K562 (cell line): ENCODE results near the gene AUNIP. TPM values are rescaled to one million over a fixed set of nuclear protein-coding genes. Genes with fewer than 3 reads are reported as not detected.
A peak's percentile ranks its signal among the peaks of the same experiment; 100 is the strongest.

Experiments used
- ATAC-seq: fragments of 200-7000 bp; cut with Tn5 transposase; 3 replicates; pipeline ENCODE4 v1.9.1; 2020; ENCODE audit warnings: moderate library complexity
- BruUV-seq: library from RNA; stranded (reverse); fragments of 400-500 nt; replicated peaks from 2 replicates; lab custom pipeline; 2021; lab: Mats Ljungman, UMichigan
- CTCF ChIA-PET: fragments of 300-600 bp; formaldehyde crosslinking; extraction: SDS; loops from one replicate; lab custom pipeline; 2021; ENCODE audit warnings: low intra/inter-chr PET ratio; lab: Yijun Ruan, JAX
- POLR2A ChIA-PET: fragments of 300-600, 350-650 bp; sonication (Branson Sonifier 250); formaldehyde crosslinking; extraction: SDS; loops from one replicate; lab custom pipeline; 2021; ENCODE audit warnings: antibody characterized with exemption, inconsistent platforms; lab: Yijun Ruan, JAX
- DNase-seq, 4 experiments: peaks; one replicate each; pipeline versions ENCODE4 v3.0.0 to v3.0.0-alpha.2; 2011 to 2018; ENCODE audit warnings: low spot score in 3 of 4, mixed read lengths in 3 of 4; ENCODE audit errors: extremely low read depth in 1 of 4
- FAIRE-seq: peaks from 2 replicates; lab custom pipeline; 2011; peaks lifted over from hg19 to GRCh38; lab: Jason Lieb, UNC
- H2AFZ ChIP-seq: 2 replicates; pipeline ENCODE4 v1.6.0; 2011; ENCODE audit warnings: low read depth, low read length, control low read depth, inconsistent platforms
- H3K27ac ChIP-seq: fragments of 200-600 bp; 3 replicates; pipeline ENCODE4 v1.8.0; 2011; ENCODE audit warnings: low read depth, mild to moderate bottlenecking, control low read depth, inconsistent platforms, low read length, moderate library complexity, mixed read lengths; ENCODE audit errors: extremely low read depth
- H3K27me3 ChIP-seq, 2 experiments: fragments of 300-600 bp in 1 of 2; 2 replicates in 1 of 2; 3 replicates in 1 of 2; pipeline versions ENCODE4 v1.6.0 to v1.8.0; 2011; ENCODE audit warnings: inconsistent platforms in 2 of 2, low read length in 2 of 2, mild to moderate bottlenecking in 1 of 2, mixed read lengths in 1 of 2, moderate library complexity in 1 of 2; ENCODE audit not compliant: control insufficient read depth in 2 of 2, insufficient read depth in 2 of 2
- H3K36me3 ChIP-seq: fragments of 300-600 bp; 3 replicates; pipeline ENCODE4 v1.8.0; 2011; ENCODE audit warnings: mild to moderate bottlenecking, low read length, inconsistent platforms; ENCODE audit not compliant: control insufficient read depth, insufficient read depth
- H3K4me1 ChIP-seq, 2 experiments: fragments of 200-600 bp in 1 of 2; replicated peaks in 1 of 2; 2 replicates in 1 of 2; 3 replicates in 1 of 2; pipeline versions ENCODE4 v1.5.1 to v1.8.0; 2011; ENCODE audit warnings: inconsistent platforms in 2 of 2, low read length in 2 of 2, mild to moderate bottlenecking in 1 of 2, mixed read lengths in 1 of 2, moderate library complexity in 1 of 2; ENCODE audit not compliant: control insufficient read depth in 2 of 2, insufficient read depth in 2 of 2
- H3K4me2 ChIP-seq: 2 replicates; pipeline ENCODE4 v1.6.1; 2011; ENCODE audit warnings: low read length, control low read depth, inconsistent platforms, mixed read lengths; ENCODE audit not compliant: insufficient read depth
- H3K4me3 ChIP-seq: fragments of 200-600 bp; sonication (generic), shearing (Covaris generic); 2 replicates; pipeline ENCODE4 v1.5.1; 2016; ENCODE audit warnings: control low read depth, inconsistent platforms
- H3K79me2 ChIP-seq: fragments of 200-600 bp; 3 replicates; pipeline ENCODE4 v1.8.0; 2011; ENCODE audit warnings: low read length, inconsistent platforms; ENCODE audit not compliant: control insufficient read depth, insufficient read depth
- H3K9ac ChIP-seq, 2 experiments: 2 replicates each; pipeline versions ENCODE4 v1.6.0 to v1.6.1; 2011; ENCODE audit warnings: low read depth in 2 of 2, low read length in 2 of 2, control low read depth in 1 of 2, inconsistent platforms in 1 of 2, mild to moderate bottlenecking in 1 of 2, mixed read lengths in 1 of 2; ENCODE audit not compliant: insufficient read depth in 1 of 2
- H3K9me1 ChIP-seq: one replicate; pipeline ENCODE4 v1.6.0; 2011; ENCODE audit warnings: inconsistent platforms, mild to moderate bottlenecking, low read length, moderate library complexity; ENCODE audit not compliant: control insufficient read depth, insufficient read depth
- H3K9me3 ChIP-seq: replicated peaks from 2 replicates; pipeline ENCODE4 v1.5.1; 2011; ENCODE audit warnings: low read depth, low read length, inconsistent platforms; ENCODE audit not compliant: control insufficient read depth, insufficient read depth
- H4K20me1 ChIP-seq: replicated peaks from 2 replicates; pipeline ENCODE4 v1.6.1; 2011; ENCODE audit warnings: low read length, inconsistent platforms, mixed read lengths; ENCODE audit not compliant: control insufficient read depth, insufficient read depth
- CBFB ChIP-seq: sonication (generic); formaldehyde crosslinking; IDR thresholded peaks from 2 replicates; pipeline ENCODE4 v1.4.0; 2020; ENCODE audit warnings: mild to moderate bottlenecking, missing genetic modification reagents
- E2F1 ChIP-seq: sonication (generic); formaldehyde crosslinking; IDR thresholded peaks from 2 replicates; pipeline ENCODE4 v1.8.1; 2023; ENCODE audit warnings: mild to moderate bottlenecking, missing genetic modification reagents, moderate library complexity
- IRF2 ChIP-seq: sonication (generic); formaldehyde crosslinking; IDR thresholded peaks from 2 replicates; pipeline ENCODE4 v1.8.1; 2022; ENCODE audit warnings: mild to moderate bottlenecking, missing genetic modification reagents
- MAFF ChIP-seq: IDR thresholded peaks from 2 replicates; pipeline ENCODE4 v1.6.1; 2012; ENCODE audit warnings: low read length, improper control_type of control experiment
- MAFK ChIP-seq: IDR thresholded peaks from 2 replicates; pipeline ENCODE4 v1.6.1; 2011; ENCODE audit warnings: low read length, improper control_type of control experiment
- YY1 ChIP-seq, 3 experiments: IDR thresholded peaks; 2 replicates each; pipeline ENCODE4 v1.6.1; 2011; ENCODE audit warnings: low read length in 2 of 3, mild to moderate bottlenecking in 2 of 3, moderate library complexity in 2 of 3, borderline replicate concordance in 1 of 3, control low read depth in 1 of 3, low read depth in 1 of 3; ENCODE audit not compliant: insufficient read depth in 3 of 3, insufficient replicate concordance in 2 of 3, control insufficient read depth in 1 of 3, insufficient read length in 1 of 3; ENCODE audit errors: extremely low read depth in 1 of 3
- ZEB2 ChIP-seq: fragments of 450-650 bp; IDR thresholded peaks from 2 replicates; pipeline ENCODE4 v1.6.1; 2016
- ZNF217 ChIP-seq: sonication (generic); formaldehyde crosslinking; IDR thresholded peaks from 2 replicates; pipeline ENCODE4 v1.8.0; 2022; ENCODE audit warnings: mild to moderate bottlenecking, missing genetic modification reagents
- ZNF232 ChIP-seq: sonication (generic); formaldehyde crosslinking; IDR thresholded peaks from 2 replicates; pipeline ENCODE4 v1.8.0; 2022; ENCODE audit warnings: mild to moderate bottlenecking, missing genetic modification reagents
- ZNF239 ChIP-seq: fragments of 250-450 bp; sonication (Bioruptor Pico); IDR thresholded peaks from 2 replicates; pipeline ENCODE4 v1.4.0; 2020; ENCODE audit warnings: mild to moderate bottlenecking
- ZNF316 ChIP-seq: fragments of 450-650 bp; IDR thresholded peaks from 2 replicates; pipeline ENCODE4 v1.6.1; 2016
- ZNF764 ChIP-seq: fragments of 250-450 bp; sonication (Bioruptor Pico); IDR thresholded peaks from 2 replicates; pipeline ENCODE4 v1.4.0; 2020; ENCODE audit warnings: low read depth, mild to moderate bottlenecking, moderate library complexity
- WGBS: fragments of 100-300 bp; shearing (Covaris generic); methylation state at CpG from one replicate; pipeline ENCODE4 v1.1.6; 2016; ENCODE audit warnings: low coverage, mixed read lengths; ENCODE audit not compliant: insufficient coverage; ENCODE audit errors: missing lambda C conversion rate; 5-methylcytosine and 5-hydroxymethylcytosine counted together
- in situ Hi-C: fragments of 300-500 bp; cut with MboI; formaldehyde crosslinking; loops from 4 replicates; pipeline ENCODE4 v1.15.0; 2018; ENCODE audit warnings: inconsistent platforms, mixed read lengths
- intact Hi-C: fragments of 100-400 bp; cut with micrococcal nuclease; formaldehyde crosslinking; loops from 2 replicates; pipeline ENCODE4 v1.14.2; 2022
- polyA plus RNA-seq, 8 experiments: library from polyadenylated mRNA; depleted of rRNA in 4 of 8; stranded (reverse) in 5 of 8; unstranded in 3 of 8; fragments of >200 nt; fragmentation: Nextera tagmentation in 2 of 8; fragmentation: Illumina TruSeq in 1 of 8; extraction: Ambion mirVana in 2 of 8; extraction: Trizol in 1 of 8; gene quantifications; 2 replicates each; pipeline versions ENCODE4 v1.2.1 to v1.2.3, GENCODE V29; 2011 to 2014; ENCODE audit warnings: inconsistent platforms in 1 of 8, missing spikeins in 1 of 8
- total RNA-seq, 7 experiments: library from RNA; depleted of rRNA in 6 of 7; stranded (reverse); fragments of >200 nt in 6 of 7; fragmentation: Illumina TruSeq in 2 of 7; extraction: Trizol in 2 of 7; gene quantifications; 2 replicates each; pipeline versions ENCODE4 v1.2.1 to v1.2.3, GENCODE V29; 2011 to 2021; ENCODE audit warnings: low replicate concordance in 1 of 7
- TF ChIP-seq, protein P1 (sequence below): fragments of 200-400 bp; formaldehyde crosslinking; IDR thresholded peaks from 2 replicates; pipeline ENCODE4 v1.6.1; 2017; ENCODE audit warnings: mild to moderate bottlenecking, low read depth, low read length, moderate library complexity
- TF ChIP-seq, protein P2 (sequence below): fragments of 450-650 bp; formaldehyde crosslinking; IDR thresholded peaks from 2 replicates; pipeline ENCODE4 v1.4.0; 2020; ENCODE audit warnings: mild to moderate bottlenecking, moderate library complexity

Gene AUNIP
- total and polyA plus RNA-seq, 9 of the 15 experiments (the other 6 are each of a cell fraction or from before 2014, with no cell fraction given) = 12.1 to 53.8 (median 47.1) TPM

DNA sequence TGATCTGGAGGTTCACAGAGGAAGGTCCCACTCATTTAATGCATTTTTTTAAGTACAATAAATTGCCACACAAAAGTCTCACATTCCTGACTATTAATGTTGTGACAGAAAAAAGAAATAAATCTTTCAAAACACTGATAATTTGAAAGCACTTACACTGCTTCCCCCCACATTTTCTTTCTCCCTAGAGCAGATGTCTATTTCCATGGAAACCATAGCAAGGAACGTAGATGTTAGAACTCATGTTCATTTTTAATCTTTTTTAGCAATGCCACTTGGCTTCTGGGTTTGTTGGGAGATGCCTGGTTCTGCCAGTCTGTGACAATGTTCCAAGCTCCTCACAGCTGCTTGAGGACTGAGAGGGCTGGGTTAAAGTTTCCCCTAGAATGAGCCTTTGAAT lies 48.9 kb upstream of the AUNIP start (continued):
- TF ChIP-seq ZNF217 (CRISPR knock-in tag) (no peak), ZEB2 (no peak), YY1 (IDR thresholded peaks at IDR 0.05; ENCODE audit: borderline replicate concordance in 1 of 3, control insufficient read depth in 1 of 3, extremely low read depth in 1 of 3, insufficient read depth in 3 of 3, insufficient read length in 1 of 3, insufficient replicate concordance in 2 of 3, low read depth in 1 of 3, low read length in 2 of 3) (no peak), E2F1 (CRISPR knock-in tag) (no peak)
- TF ChIP-seq, protein P1, sequence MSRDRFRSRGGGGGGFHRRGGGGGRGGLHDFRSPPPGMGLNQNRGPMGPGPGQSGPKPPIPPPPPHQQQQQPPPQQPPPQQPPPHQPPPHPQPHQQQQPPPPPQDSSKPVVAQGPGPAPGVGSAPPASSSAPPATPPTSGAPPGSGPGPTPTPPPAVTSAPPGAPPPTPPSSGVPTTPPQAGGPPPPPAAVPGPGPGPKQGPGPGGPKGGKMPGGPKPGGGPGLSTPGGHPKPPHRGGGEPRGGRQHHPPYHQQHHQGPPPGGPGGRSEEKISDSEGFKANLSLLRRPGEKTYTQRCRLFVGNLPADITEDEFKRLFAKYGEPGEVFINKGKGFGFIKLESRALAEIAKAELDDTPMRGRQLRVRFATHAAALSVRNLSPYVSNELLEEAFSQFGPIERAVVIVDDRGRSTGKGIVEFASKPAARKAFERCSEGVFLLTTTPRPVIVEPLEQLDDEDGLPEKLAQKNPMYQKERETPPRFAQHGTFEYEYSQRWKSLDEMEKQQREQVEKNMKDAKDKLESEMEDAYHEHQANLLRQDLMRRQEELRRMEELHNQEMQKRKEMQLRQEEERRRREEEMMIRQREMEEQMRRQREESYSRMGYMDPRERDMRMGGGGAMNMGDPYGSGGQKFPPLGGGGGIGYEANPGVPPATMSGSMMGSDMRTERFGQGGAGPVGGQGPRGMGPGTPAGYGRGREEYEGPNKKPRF = no peak

DNA sequence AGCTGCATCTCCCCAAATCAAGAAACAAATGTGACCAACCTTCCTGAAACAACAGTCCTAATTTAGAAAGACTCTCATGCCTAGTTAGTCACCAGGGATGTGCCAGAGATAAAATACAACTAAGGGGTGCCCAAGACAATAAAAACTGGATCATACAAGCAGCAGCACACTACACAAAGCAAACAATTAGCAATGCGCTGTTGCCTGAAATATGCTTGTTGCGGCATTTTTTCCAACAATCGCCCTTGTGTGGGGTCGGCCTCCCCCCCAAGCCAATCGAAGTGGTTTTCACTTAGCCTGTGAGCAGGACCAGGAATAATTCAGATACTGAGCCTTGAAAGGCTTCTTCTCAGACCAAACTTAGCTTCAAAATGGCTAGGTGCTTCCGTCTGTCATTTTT lies 48.3 kb upstream of the AUNIP start:
- H3K9ac ChIP-seq = no peak overlapping the region; a peak in 1 of 4 replicates
- H3K4me3 ChIP-seq = no peak overlapping the region
- peaks cover 34% of the 10 kb centered on the region for H3K79me2 ChIP-seq
- no peak overlapping the region for H3K4me2 ChIP-seq
- ATAC-seq (no peak), FAIRE-seq (no peak), DNase-seq (no peak)
- peaks cover 6% of the 10 kb centered on the region for H3K9me1 ChIP-seq
- intact Hi-C loops (loop anchor here (2.0 kb wide), 1 partner anchor 25 kb away; no protein-coding TSS in a partner anchor), in situ Hi-C loops (no loop called here)
- 87% methylated on average over 6 of the region's 6 CpGs for WGBS
- no peaks in the 10 kb centered on the region for H3K9me3 ChIP-seq
- no TSS peak for BruUV-seq
- peaks cover 21% of the 10 kb centered on the region for H3K36me3 ChIP-seq
- ChIA-PET POLR2A (interaction anchor here (0.7 to 4.6 kb wide), 8 partner anchors 9 to 26 kb away, joined by 3 to 19 read pairs (median 5); no protein-coding TSS in a partner anchor), CTCF (no interaction called here)
- peaks cover 19 to 24% of the 10 kb centered on the region in 2 experiments; a peak in 4 of 5 replicates for H3K4me1 ChIP-seq
- no peak overlapping the region for H3K27ac ChIP-seq
- peaks cover 22% of the 10 kb centered on the region for H4K20me1 ChIP-seq
- no peaks in the 10 kb centered on the region for H3K27me3 ChIP-seq
- H2AFZ ChIP-seq = peak overlapping the region; percentile 95
- TF ChIP-seq, protein P2, sequence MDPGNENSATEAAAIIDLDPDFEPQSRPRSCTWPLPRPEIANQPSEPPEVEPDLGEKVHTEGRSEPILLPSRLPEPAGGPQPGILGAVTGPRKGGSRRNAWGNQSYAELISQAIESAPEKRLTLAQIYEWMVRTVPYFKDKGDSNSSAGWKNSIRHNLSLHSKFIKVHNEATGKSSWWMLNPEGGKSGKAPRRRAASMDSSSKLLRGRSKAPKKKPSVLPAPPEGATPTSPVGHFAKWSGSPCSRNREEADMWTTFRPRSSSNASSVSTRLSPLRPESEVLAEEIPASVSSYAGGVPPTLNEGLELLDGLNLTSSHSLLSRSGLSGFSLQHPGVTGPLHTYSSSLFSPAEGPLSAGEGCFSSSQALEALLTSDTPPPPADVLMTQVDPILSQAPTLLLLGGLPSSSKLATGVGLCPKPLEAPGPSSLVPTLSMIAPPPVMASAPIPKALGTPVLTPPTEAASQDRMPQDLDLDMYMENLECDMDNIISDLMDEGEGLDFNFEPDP (CRISPR knock-in tag) = no peak
- TF ChIP-seq MAFF = peak; percentile 32; the same call in 1 of the 2 replicates
- no peak for TF ChIP-seq ZNF232 (CRISPR knock-in tag)
- TF ChIP-seq CBFB (CRISPR knock-in tag) = no peak
- peak; percentile 72 for TF ChIP-seq ZNF316
- no peak for TF ChIP-seq IRF2
- TF ChIP-seq ZNF764 (CRISPR knock-in tag) = no peak
- TF ChIP-seq ZNF239 (CRISPR knock-in tag) = no peak
- 0 out of 2 replicates have a peak, but pooled peaks have one; percentile 19 for TF ChIP-seq MAFK
